Measurements from ENCODE around the gene ACP4. TPM values are rescaled to one million over a fixed set of nuclear protein-coding genes. Genes with fewer than 3 reads are reported as not detected.

ACP4 gene
- total RNA-seq, 4 donors from 2014 or later, result not detected

DNA sequence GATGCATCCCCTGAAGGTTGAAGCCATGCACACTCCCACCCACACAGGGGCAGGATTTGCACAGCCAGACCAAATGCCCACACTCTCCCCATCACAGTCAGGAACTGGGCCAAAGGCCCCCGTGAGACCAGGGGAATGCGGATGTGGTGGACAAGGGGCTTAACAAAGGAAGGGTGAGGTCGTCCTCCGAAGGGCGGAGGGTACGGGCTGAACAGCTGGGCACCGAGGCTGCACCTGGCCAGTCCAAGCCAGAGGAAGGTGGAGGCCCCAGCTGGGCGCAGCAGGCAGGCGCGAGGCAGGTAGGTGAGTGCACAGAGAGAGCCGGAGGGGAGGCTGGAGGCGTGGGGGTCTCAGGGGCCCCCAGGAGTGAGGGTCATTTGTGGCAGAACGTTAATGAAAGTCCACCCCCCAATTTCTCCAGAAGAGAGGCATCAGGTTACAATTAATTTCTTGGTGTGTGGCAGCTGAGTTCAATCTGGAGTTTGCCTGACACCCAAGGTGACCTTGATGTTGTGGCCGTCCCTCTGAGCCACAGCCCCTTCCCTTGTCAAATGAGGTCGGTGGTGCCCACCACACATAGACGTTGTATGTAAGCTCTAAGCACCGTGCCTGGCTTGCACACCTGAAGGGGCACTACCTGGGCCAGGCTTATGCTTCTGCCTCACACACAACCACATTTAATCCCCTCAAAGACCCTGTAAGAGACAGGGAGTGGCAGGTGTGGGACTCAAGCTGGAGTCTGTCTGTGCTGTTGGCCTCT, 40.2 kb downstream of the ACP4 start:
- TF ChIP-seq, protein P1, sequence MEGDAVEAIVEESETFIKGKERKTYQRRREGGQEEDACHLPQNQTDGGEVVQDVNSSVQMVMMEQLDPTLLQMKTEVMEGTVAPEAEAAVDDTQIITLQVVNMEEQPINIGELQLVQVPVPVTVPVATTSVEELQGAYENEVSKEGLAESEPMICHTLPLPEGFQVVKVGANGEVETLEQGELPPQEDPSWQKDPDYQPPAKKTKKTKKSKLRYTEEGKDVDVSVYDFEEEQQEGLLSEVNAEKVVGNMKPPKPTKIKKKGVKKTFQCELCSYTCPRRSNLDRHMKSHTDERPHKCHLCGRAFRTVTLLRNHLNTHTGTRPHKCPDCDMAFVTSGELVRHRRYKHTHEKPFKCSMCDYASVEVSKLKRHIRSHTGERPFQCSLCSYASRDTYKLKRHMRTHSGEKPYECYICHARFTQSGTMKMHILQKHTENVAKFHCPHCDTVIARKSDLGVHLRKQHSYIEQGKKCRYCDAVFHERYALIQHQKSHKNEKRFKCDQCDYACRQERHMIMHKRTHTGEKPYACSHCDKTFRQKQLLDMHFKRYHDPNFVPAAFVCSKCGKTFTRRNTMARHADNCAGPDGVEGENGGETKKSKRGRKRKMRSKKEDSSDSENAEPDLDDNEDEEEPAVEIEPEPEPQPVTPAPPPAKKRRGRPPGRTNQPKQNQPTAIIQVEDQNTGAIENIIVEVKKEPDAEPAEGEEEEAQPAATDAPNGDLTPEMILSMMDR (IDR thresholded peaks at IDR 0.05; ENCODE audit: low read depth), result no peak

GRCh38 chr19:50831026-50831396, 40.8 kb downstream of the ACP4 start:
- TF ChIP-seq, protein P1 (IDR thresholded peaks at IDR 0.05; ENCODE audit: low read depth), result no peak

DNA sequence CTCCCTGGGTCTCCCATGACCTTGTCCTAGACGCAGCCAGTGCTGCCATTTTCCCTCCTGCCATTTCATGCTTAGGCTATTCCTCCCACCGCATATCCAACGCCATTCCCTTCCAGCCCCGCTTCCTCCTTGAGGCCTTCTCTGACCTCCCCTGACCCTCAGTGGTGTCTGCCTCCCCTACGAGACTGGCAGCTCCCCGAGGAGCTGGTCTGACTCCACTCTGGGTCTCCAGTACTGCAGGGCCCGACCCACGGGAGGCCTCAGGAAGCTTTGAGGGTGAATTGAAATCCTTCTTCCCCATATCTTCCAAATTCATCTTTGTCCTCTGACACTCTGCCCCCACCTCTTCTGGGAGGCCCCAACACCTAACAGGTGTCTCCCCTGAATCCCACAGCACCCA, 42.5 kb downstream of the ACP4 start:
- TF ChIP-seq, protein P1 (IDR thresholded peaks at IDR 0.05; ENCODE audit: low read depth), result no peak

- TF ChIP-seq, protein P1 (IDR thresholded peaks at IDR 0.05; ENCODE audit: low read depth), result no peak
Measured at GRCh38 chr19:50833117-50833801, 43.0 kb downstream of the ACP4 start, which contains the start of gene KLK15. TSS of gene KLK15 (minus strand) at chr19:50833574. CDS start at chr19:50831492, 2,082 bp downstream.

- TF ChIP-seq, protein P1 (IDR thresholded peaks at IDR 0.05; ENCODE audit: low read depth), result no peak
Measured at GRCh38 chr19:50833802-50834167, 43.6 kb downstream of the ACP4 start.

GRCh38 chr19:50835103-50835784, 45.0 kb downstream of the ACP4 start:
- TF ChIP-seq, protein P1 (IDR thresholded peaks at IDR 0.05; ENCODE audit: low read depth), result no peak
